Astrocyte (in vitro differentiated cells and primary cell): ENCODE measurements around the gene GBE1. TPM values are rescaled to one million over a fixed set of nuclear protein-coding genes. Genes with fewer than 3 reads are reported as not detected.
A peak's percentile ranks its signal among the peaks of the same experiment; 100 is the strongest.

ENCODE experiments used
- DNase-seq: peaks from one replicate; pipeline ENCODE4 v3.0.0-alpha.2; 2010; ENCODE audit warnings: low read depth
- FAIRE-seq: peaks from 2 replicates; lab custom pipeline; 2011; peaks lifted over from hg19 to GRCh38; lab: Jason Lieb, UNC
- H2AFZ ChIP-seq: 2 replicates; pipeline ENCODE4 v1.6.0; 2012; ENCODE audit warnings: low read depth, low read length, inconsistent platforms
- H3K27ac ChIP-seq: 2 replicates; pipeline ENCODE4 v1.5.1; 2011; ENCODE audit warnings: low read depth, low read length, inconsistent platforms
- H3K27me3 ChIP-seq: 2 replicates; pipeline ENCODE4 v1.6.0; 2011; ENCODE audit warnings: low read length, inconsistent platforms; ENCODE audit not compliant: insufficient read depth
- H3K36me3 ChIP-seq: 2 replicates; pipeline ENCODE4 v1.5.1; 2011; ENCODE audit warnings: low read length, inconsistent platforms; ENCODE audit not compliant: insufficient read depth
- H3K4me1 ChIP-seq: 2 replicates; pipeline ENCODE4 v1.5.1; 2011; ENCODE audit warnings: low read length, inconsistent platforms; ENCODE audit not compliant: insufficient read depth
- H3K4me2 ChIP-seq: 2 replicates; pipeline ENCODE4 v1.6.0; 2012; ENCODE audit warnings: low read length, inconsistent platforms
- H3K4me3 ChIP-seq: 2 replicates; pipeline ENCODE4 v1.5.1; 2011; ENCODE audit warnings: low read depth, mild to moderate bottlenecking, low read length, inconsistent platforms; ENCODE audit not compliant: insufficient read depth
- H3K79me2 ChIP-seq: 2 replicates; pipeline ENCODE4 v1.6.0; 2012; ENCODE audit warnings: mild to moderate bottlenecking, low read length, inconsistent platforms; ENCODE audit not compliant: insufficient read depth
- H3K9ac ChIP-seq: 2 replicates; pipeline ENCODE4 v1.6.0; 2012; ENCODE audit warnings: mild to moderate bottlenecking, low read length, inconsistent platforms
- H3K9me3 ChIP-seq: 2 replicates; pipeline ENCODE4 v1.5.1; 2012; ENCODE audit warnings: low read depth, mild to moderate bottlenecking, low read length, inconsistent platforms; ENCODE audit not compliant: insufficient read depth
- H4K20me1 ChIP-seq: 2 replicates; pipeline ENCODE4 v1.6.0; 2012; ENCODE audit warnings: low read length, inconsistent platforms; ENCODE audit not compliant: insufficient read depth
- H3K27ac Mint-ChIP-seq: one replicate; pipeline ENCODE4 v1.8.0; 2021; ENCODE audit warnings: mild to moderate bottlenecking, mixed read lengths; ENCODE audit not compliant: unreplicated experiment
- H3K27me3 Mint-ChIP-seq: one replicate; pipeline ENCODE4 v1.8.0; 2021; ENCODE audit warnings: low read depth, mixed read lengths; ENCODE audit not compliant: unreplicated experiment
- H3K36me3 Mint-ChIP-seq: one replicate; pipeline ENCODE4 v1.8.0; 2021; ENCODE audit warnings: low read depth, mixed read lengths; ENCODE audit not compliant: unreplicated experiment
- H3K4me1 Mint-ChIP-seq: one replicate; pipeline ENCODE4 v1.8.0; 2021; ENCODE audit warnings: low read depth, mixed read lengths; ENCODE audit not compliant: unreplicated experiment
- H3K4me3 Mint-ChIP-seq: one replicate; pipeline ENCODE4 v1.8.0; 2021; ENCODE audit warnings: mild to moderate bottlenecking, moderate library complexity, mixed read lengths; ENCODE audit not compliant: unreplicated experiment
- H3K9me3 Mint-ChIP-seq: one replicate; pipeline ENCODE4 v1.8.0; 2021; ENCODE audit warnings: mild to moderate bottlenecking, mixed read lengths; ENCODE audit not compliant: unreplicated experiment
- CTCF ChIP-seq: IDR thresholded peaks from 2 replicates; pipeline ENCODE4 v1.5.1; 2011; ENCODE audit warnings: low read depth, mild to moderate bottlenecking, inconsistent platforms, low read length, moderate library complexity; ENCODE audit not compliant: insufficient read depth
- EZH2 ChIP-seq: IDR thresholded peaks from 2 replicates; pipeline ENCODE4 v1.6.1; 2012; ENCODE audit warnings: mild to moderate bottlenecking, low read length, inconsistent platforms; ENCODE audit not compliant: insufficient read depth
- total RNA-seq: library from RNA; stranded (reverse); gene quantifications from 2 replicates; pipeline ENCODE4 v1.2.1, GENCODE V29; 2021

GBE1 gene
- total RNA-seq, 1 donor from 2014 or later, result 58.6 TPM

GRCh38 chr3:81668283-81668682 is 93.2 kb downstream of the GBE1 start:
- Histone ChIP-seq H3K4me1 (no peaks in the 10 kb centered on the region), H3K79me2 (peaks cover 5% of the 10 kb centered on the region), H4K20me1 (no peaks in the 10 kb centered on the region), H3K9ac (no peak overlapping the region), H3K4me2 (no peak overlapping the region), H3K4me3 (no peak overlapping the region), H3K9me3 (no peaks in the 10 kb centered on the region), H3K27ac (no peak overlapping the region), H2AFZ (no peak overlapping the region), H3K36me3 (no peaks in the 10 kb centered on the region), H3K27me3 (no peaks in the 10 kb centered on the region)
- H3K36me3 Mint-ChIP-seq, result peaks cover 5% of the 10 kb centered on the region
- peaks cover 2% of the 10 kb centered on the region for H3K4me1 Mint-ChIP-seq
- DNase-seq (no peak), FAIRE-seq (no peak)
- TF ChIP-seq EZH2, result no peak
- TF ChIP-seq CTCF, result no peak
- no peak overlapping the region for H3K4me3 Mint-ChIP-seq
- H3K27me3 Mint-ChIP-seq, result no peaks in the 10 kb centered on the region
- H3K9me3 Mint-ChIP-seq, result no peaks in the 10 kb centered on the region
- no peak overlapping the region for H3K27ac Mint-ChIP-seq

GRCh38 chr3:81666502-81667121 is 94.8 kb downstream of the GBE1 start:
- no peaks in the 10 kb centered on the region for H3K9me3 Mint-ChIP-seq
- Histone ChIP-seq H3K9ac (no peak overlapping the region), H3K79me2 (peaks cover 7% of the 10 kb centered on the region), H3K27me3 (no peaks in the 10 kb centered on the region), H3K9me3 (no peaks in the 10 kb centered on the region), H2AFZ (no peak overlapping the region), H3K36me3 (no peaks in the 10 kb centered on the region), H3K4me3 (no peak overlapping the region), H3K4me1 (no peaks in the 10 kb centered on the region), H3K27ac (no peak overlapping the region), H3K4me2 (no peak overlapping the region), H4K20me1 (no peaks in the 10 kb centered on the region)
- peaks cover 2% of the 10 kb centered on the region for H3K4me1 Mint-ChIP-seq
- TF ChIP-seq CTCF (peak; percentile 71), EZH2 (no peak)
- DNase-seq (peak; percentile 5), FAIRE-seq (no peak)
- no peak overlapping the region for H3K4me3 Mint-ChIP-seq
- no peak overlapping the region for H3K27ac Mint-ChIP-seq
- H3K27me3 Mint-ChIP-seq, result no peaks in the 10 kb centered on the region
- peaks cover 5% of the 10 kb centered on the region for H3K36me3 Mint-ChIP-seq

GRCh38 chr3:81663114-81663513 is 98.3 kb downstream of the GBE1 start:
- Histone ChIP-seq H4K20me1 (no peaks in the 10 kb centered on the region), H3K4me3 (no peak overlapping the region), H3K79me2 (peaks cover 7% of the 10 kb centered on the region), H2AFZ (no peak overlapping the region), H3K27ac (no peak overlapping the region), H3K9me3 (no peaks in the 10 kb centered on the region), H3K36me3 (no peaks in the 10 kb centered on the region), H3K4me2 (no peak overlapping the region), H3K4me1 (no peaks in the 10 kb centered on the region), H3K9ac (no peak overlapping the region), H3K27me3 (no peaks in the 10 kb centered on the region)
- H3K9me3 Mint-ChIP-seq, result no peaks in the 10 kb centered on the region
- peaks cover 2% of the 10 kb centered on the region for H3K4me1 Mint-ChIP-seq
- H3K27me3 Mint-ChIP-seq, result no peaks in the 10 kb centered on the region
- H3K27ac Mint-ChIP-seq, result no peak overlapping the region
- FAIRE-seq (no peak), DNase-seq (no peak)
- no peak for TF ChIP-seq EZH2
- no peak for TF ChIP-seq CTCF
- peaks cover 5% of the 10 kb centered on the region for H3K36me3 Mint-ChIP-seq
- H3K4me3 Mint-ChIP-seq, result no peak overlapping the region
